ENCODE results near the gene CCDC158. TPM values are rescaled to one million over a fixed set of nuclear protein-coding genes. Genes with fewer than 3 reads are reported as not detected.
A peak's percentile ranks its signal among the peaks of the same experiment; 100 is the strongest.
"Not testable (repeated sequence)": the region's sequence is repeated elsewhere in the genome, so short reads cannot be mapped to it uniquely, and the experiment has no call there.

CCDC158 gene
- not detected in 2 replicates for total RNA-seq (2014; rRNA removed; shearing (Covaris generic))

- no peak within 1 kb of the TSS for H3K4me3 ChIP-seq
- no peak for DNase-seq
- no peaks in the 10 kb centered on the region for H3K4me1 ChIP-seq
- H3K9me3 ChIP-seq (replicated peaks): peaks cover 7% of the 10 kb centered on the region; the same call in 1 of the 2 replicates
- H3K36me3 ChIP-seq: peaks cover 3% of the 10 kb centered on the region; the same call in 1 of the 2 replicates
- peaks cover 3% of the 10 kb centered on the region; the same call in 1 of the 2 replicates for H3K27me3 ChIP-seq
- H3K27ac ChIP-seq: no peak within 1 kb of the TSS
Measured at GRCh38 chr4:76420762-76421581, at the start of gene CCDC158. CCDC158 (minus strand) TSS chr4:76421141; CDS start chr4:76403207, 17,934 bp downstream.

DNA sequence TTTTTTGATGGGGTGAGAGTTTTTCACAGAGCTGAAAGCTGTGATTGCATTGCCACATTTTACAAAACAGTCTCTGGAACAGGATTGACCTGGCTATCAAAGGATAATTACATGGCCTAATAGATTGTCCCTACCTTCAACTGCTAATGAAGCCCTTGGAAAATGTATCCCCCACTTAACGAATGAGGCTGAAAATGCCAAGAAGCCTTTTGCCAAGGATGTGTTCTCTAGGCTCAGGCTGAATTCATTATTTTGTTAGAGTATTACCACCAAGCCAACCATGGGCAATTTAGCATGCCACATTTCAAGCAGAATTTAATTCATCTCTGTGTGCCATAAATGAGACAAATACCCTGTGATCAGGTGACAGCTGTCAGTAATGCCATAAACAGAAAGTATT is 49.6 kb upstream of the CCDC158 start:
- Histone ChIP-seq H3K4me1 (no peaks in the 10 kb centered on the region), H3K36me3 (0 out of 2 replicates have a peak, but pooled peaks cover 2% of the 10 kb centered on the region), H3K4me3 (no peak overlapping the region), H3K9me3 (replicated peaks) (peaks cover 3% of the 10 kb centered on the region; the same call in 1 of the 2 replicates), H3K27ac (no peak overlapping the region), H3K27me3 (no peaks in the 10 kb centered on the region)
- no peak for DNase-seq

DNA sequence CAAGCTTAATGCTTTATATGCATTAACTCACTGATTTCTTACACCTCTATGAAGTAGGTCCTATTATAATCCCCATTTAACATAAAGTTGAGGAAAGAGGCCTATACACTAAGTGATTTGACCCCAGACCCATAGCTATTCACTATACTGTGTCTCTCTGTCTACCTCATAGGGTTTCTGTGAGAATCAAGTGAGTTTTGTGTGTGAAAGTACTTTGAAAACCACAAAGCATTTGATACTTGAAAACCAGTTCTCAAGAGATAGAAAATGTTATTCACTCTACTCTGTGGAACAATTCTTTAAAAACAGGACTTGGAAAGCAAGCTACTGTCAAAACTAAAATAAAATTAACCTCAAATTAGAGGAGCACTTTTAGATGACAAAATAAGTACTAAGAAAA is 49.1 kb upstream of the CCDC158 start:
- Histone ChIP-seq H3K27me3 (no peaks in the 10 kb centered on the region), H3K27ac (no peak overlapping the region), H3K4me1 (no peaks in the 10 kb centered on the region), H3K36me3 (0 out of 2 replicates have a peak, but pooled peaks cover 2% of the 10 kb centered on the region), H3K4me3 (no peak overlapping the region), H3K9me3 (replicated peaks) (peaks cover 3% of the 10 kb centered on the region; the same call in 1 of the 2 replicates)
- DNase-seq: no peak

- H3K4me1 ChIP-seq: peaks cover 14% of the 10 kb centered on the region
- H3K27me3 ChIP-seq: no peaks in the 10 kb centered on the region
- no peak overlapping the region for H3K27ac ChIP-seq
- peaks cover 14% of the 10 kb centered on the region for H3K9me3 ChIP-seq (replicated peaks)
- H3K4me3 ChIP-seq: no peak overlapping the region
- no peak for DNase-seq
- H3K36me3 ChIP-seq: 0 out of 2 replicates have a peak, but pooled peaks cover 2% of the 10 kb centered on the region
Measured at GRCh38 chr4:76463568-76463967, 42.6 kb upstream of the CCDC158 start.

GRCh38 chr4:76459291-76459723 is 38.4 kb upstream of the CCDC158 start:
- Histone ChIP-seq H3K9me3 (replicated peaks) (peaks cover 12% of the 10 kb centered on the region), H3K4me1 (peaks cover 22% of the 10 kb centered on the region), H3K36me3 (no peaks in the 10 kb centered on the region), H3K27ac (peak overlapping the region; percentile 81), H3K4me3 (peak overlapping the region; percentile 18), H3K27me3 (no peaks in the 10 kb centered on the region)
- peak; percentile 51 to 59 for DNase-seq

DNA sequence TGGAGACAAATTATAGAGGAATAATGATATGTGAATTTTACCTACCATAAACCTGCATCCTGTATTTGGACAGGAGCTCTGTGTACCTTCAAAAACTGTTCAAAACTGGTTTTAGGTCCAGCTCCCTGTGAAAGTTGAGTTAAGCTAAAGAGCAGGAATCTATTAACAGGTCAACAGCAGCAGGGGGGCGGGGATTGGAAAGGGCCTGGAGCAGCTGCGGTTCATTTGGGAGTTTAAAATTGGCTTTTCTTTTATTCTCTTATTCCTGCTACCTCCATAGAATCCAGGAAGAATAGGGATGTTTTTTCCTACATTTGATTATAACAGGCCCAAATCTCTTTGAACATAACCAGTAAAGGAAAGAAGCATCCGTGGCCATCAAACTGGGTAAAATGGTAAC is 37.9 kb upstream of the CCDC158 start:
- Histone ChIP-seq H3K36me3 (no peaks in the 10 kb centered on the region), H3K4me1 (peaks cover 22% of the 10 kb centered on the region), H3K9me3 (replicated peaks) (peaks cover 12% of the 10 kb centered on the region), H3K4me3 (peak overlapping the region; percentile 18), H3K27ac (peak overlapping the region; percentile 81), H3K27me3 (no peaks in the 10 kb centered on the region)
- peak; percentile 46 to 50 for DNase-seq

- peaks cover 8% of the 10 kb centered on the region for H3K9me3 ChIP-seq (replicated peaks)
- no peak for DNase-seq
- peaks cover 22% of the 10 kb centered on the region for H3K4me1 ChIP-seq
- no peaks in the 10 kb centered on the region for H3K36me3 ChIP-seq
- H3K27ac ChIP-seq: peak overlapping the region; percentile 81
- no peaks in the 10 kb centered on the region for H3K27me3 ChIP-seq
- H3K4me3 ChIP-seq: no peak overlapping the region
Measured at GRCh38 chr4:76458297-76458696, 37.4 kb upstream of the CCDC158 start.

GRCh38 chr4:76457885-76458284 is 36.9 kb upstream of the CCDC158 start:
- Histone ChIP-seq H3K27ac (peak overlapping the region; percentile 81; the same call in 1 of the 2 replicates), H3K27me3 (no peaks in the 10 kb centered on the region), H3K4me1 (peaks cover 22% of the 10 kb centered on the region), H3K4me3 (no peak overlapping the region), H3K36me3 (no peaks in the 10 kb centered on the region), H3K9me3 (replicated peaks) (peaks cover 4% of the 10 kb centered on the region)
- DNase-seq: peak in 1 of 2 experiments; percentile 21

- not testable (repeated sequence) for DNase-seq; H3K4me3 ChIP-seq; H3K27me3 ChIP-seq; H3K27ac ChIP-seq; H3K9me3 ChIP-seq (replicated peaks); H3K36me3 ChIP-seq
- peaks cover 13% of the 10 kb centered on the region for H3K4me1 ChIP-seq
Measured at GRCh38 chr4:76454073-76454472, 33.1 kb upstream of the CCDC158 start.

- Histone ChIP-seq H3K27ac (no peak overlapping the region), H3K4me3 (no peak overlapping the region), H3K4me1 (peaks cover 5% of the 10 kb centered on the region), H3K9me3 (replicated peaks) (no peaks in the 10 kb centered on the region; the same call in 1 of the 2 replicates), H3K36me3 (no peaks in the 10 kb centered on the region), H3K27me3 (no peaks in the 10 kb centered on the region)
- no peak for DNase-seq
Measured at GRCh38 chr4:76453232-76453631, 32.3 kb upstream of the CCDC158 start.

GRCh38 chr4:76449833-76450232 is 28.9 kb upstream of the CCDC158 start:
- H3K27ac ChIP-seq: no peak overlapping the region
- H3K4me3 ChIP-seq: no peak overlapping the region

DNA sequence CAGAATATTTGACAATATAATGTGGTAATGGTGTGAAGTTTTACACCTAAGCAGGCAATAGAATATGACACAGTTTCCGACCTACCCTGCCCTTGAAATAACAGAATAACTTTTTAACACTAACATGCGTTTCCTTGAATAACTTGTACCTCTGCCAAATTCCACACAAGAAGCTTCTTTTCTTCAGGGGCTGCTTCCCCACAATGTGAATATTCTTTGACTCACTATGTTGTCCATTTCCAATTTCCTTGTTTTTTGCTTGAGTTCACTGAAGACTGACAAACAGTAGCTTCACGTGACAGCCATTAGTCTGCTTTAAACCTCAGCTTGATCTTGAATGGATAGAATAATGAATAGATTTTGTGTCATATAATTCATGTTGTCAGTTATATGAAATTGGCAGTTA is 28.4 kb upstream of the CCDC158 start:
- Histone ChIP-seq H3K4me1 (peaks cover 3% of the 10 kb centered on the region; the same call in 1 of the 2 replicates), H3K27me3 (no peaks in the 10 kb centered on the region), H3K27ac (no peak overlapping the region), H3K9me3 (replicated peaks) (no peaks in the 10 kb centered on the region), H3K36me3 (no peaks in the 10 kb centered on the region), H3K4me3 (no peak overlapping the region)
- DNase-seq: no peak

More at GRCh38 chr4:76449833-76450232, 28.9 kb upstream of the CCDC158 start:
- no peak for DNase-seq
- H3K4me1 ChIP-seq: peaks cover 3% of the 10 kb centered on the region; the same call in 1 of the 2 replicates
- H3K9me3 ChIP-seq (replicated peaks): no peaks in the 10 kb centered on the region; the same call in 1 of the 2 replicates
- no peaks in the 10 kb centered on the region for H3K27me3 ChIP-seq
- H3K36me3 ChIP-seq: no peaks in the 10 kb centered on the region

DNA sequence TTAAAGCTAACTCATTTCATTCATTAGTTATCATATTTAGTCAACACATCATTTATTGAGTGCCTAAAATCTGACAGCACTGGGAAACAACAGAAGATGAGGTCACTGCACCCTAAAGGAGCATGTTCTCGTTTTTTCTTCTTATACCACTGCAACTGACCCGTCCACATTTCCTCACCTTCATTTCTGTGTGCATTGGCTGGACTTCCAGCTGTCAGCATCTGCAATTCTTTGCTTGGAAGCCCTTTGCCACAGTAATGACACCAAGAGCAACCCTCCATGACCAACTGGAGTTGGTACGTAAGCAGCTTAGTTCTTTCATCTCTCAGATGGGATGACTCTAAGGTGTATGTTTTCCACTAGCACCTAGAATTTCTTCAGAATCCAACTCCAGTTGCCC is 27.3 kb upstream of the CCDC158 start:
- H3K4me1 ChIP-seq: peaks cover 3% of the 10 kb centered on the region; the same call in 1 of the 2 replicates
- no peak overlapping the region for H3K27ac ChIP-seq
- no peak overlapping the region for H3K4me3 ChIP-seq
- no peaks in the 10 kb centered on the region for H3K36me3 ChIP-seq
- DNase-seq: no peak
- H3K27me3 ChIP-seq: no peaks in the 10 kb centered on the region
- H3K9me3 ChIP-seq (replicated peaks): no peaks in the 10 kb centered on the region; the same call in 1 of the 2 replicates

- H3K27ac ChIP-seq: no peak overlapping the region
Measured at GRCh38 chr4:76447393-76447851, 26.5 kb upstream of the CCDC158 start.

DNA sequence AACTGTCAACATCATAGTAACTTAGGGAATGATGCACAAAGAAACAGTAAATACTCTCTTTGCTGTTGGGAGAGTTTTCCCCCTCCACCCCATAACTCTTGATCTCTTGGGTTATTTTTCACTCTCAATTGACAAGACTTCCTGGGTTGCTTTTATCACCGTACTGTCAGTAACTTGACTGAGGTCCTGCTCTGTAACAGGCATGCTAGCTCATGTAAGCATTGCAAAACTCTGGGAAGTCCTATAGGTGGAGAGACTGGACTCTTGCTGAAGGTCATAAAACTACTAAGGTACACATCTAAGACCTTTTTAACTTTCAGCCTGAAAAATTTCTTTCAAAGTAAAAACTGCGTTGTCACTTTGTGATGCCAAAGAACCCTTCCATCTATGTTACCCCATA is 25.0 kb upstream of the CCDC158 start:
- DNase-seq: no peak
- H3K4me3 ChIP-seq: no peak overlapping the region
- peaks cover 3% of the 10 kb centered on the region; the same call in 1 of the 2 replicates for H3K4me1 ChIP-seq
- no peaks in the 10 kb centered on the region for H3K36me3 ChIP-seq
- no peak overlapping the region for H3K27ac ChIP-seq
- no peaks in the 10 kb centered on the region; the same call in 1 of the 2 replicates for H3K9me3 ChIP-seq (replicated peaks)
- no peaks in the 10 kb centered on the region for H3K27me3 ChIP-seq

More at GRCh38 chr4:76447393-76447851, 26.5 kb upstream of the CCDC158 start:
- no peaks in the 10 kb centered on the region for H3K36me3 ChIP-seq
- no peaks in the 10 kb centered on the region for H3K27me3 ChIP-seq
- no peak overlapping the region for H3K4me3 ChIP-seq
- peaks cover 3% of the 10 kb centered on the region; the same call in 1 of the 2 replicates for H3K4me1 ChIP-seq
- DNase-seq: no peak
- no peaks in the 10 kb centered on the region; the same call in 1 of the 2 replicates for H3K9me3 ChIP-seq (replicated peaks)

Measured in SJCRH30 (cell line).